H9 (cell line): Measurements from ENCODE around the gene PTPMT1. TPM values are rescaled to one million over a fixed set of nuclear protein-coding genes. Genes with fewer than 3 reads are reported as not detected.

Source experiments
- DNase-seq: peaks from one replicate; pipeline ENCODE4 v3.0.0-alpha.2; 2017
- H2AFZ ChIP-seq: one replicate; pipeline ENCODE4 v1.6.1; 2013; ENCODE audit warnings: mild to moderate bottlenecking, low read length, control low read depth, moderate library complexity
- H2AK5ac ChIP-seq: 2 replicates; pipeline ENCODE4 v1.6.1; 2013; ENCODE audit warnings: low read length, control low read depth, mixed read lengths; ENCODE audit not compliant: insufficient read length
- H2BK120ac ChIP-seq: one replicate; pipeline ENCODE4 v1.6.1; 2013; ENCODE audit warnings: low read depth, mild to moderate bottlenecking, low read length, control low read depth, inconsistent platforms; ENCODE audit not compliant: poor library complexity, severe bottlenecking
- H2BK12ac ChIP-seq: 2 replicates; pipeline ENCODE4 v1.6.1; 2013; ENCODE audit warnings: low read length, control low read depth, mixed read lengths, low read depth; ENCODE audit not compliant: insufficient read length
- H2BK15ac ChIP-seq: 2 replicates; pipeline ENCODE4 v1.6.1; 2013; ENCODE audit warnings: low read depth, low read length, control low read depth
- H2BK20ac ChIP-seq: one replicate; pipeline ENCODE4 v1.6.1; 2013; ENCODE audit warnings: low read depth, mild to moderate bottlenecking, low read length, control low read depth, inconsistent platforms; ENCODE audit not compliant: poor library complexity, severe bottlenecking
- H2BK5ac ChIP-seq: 2 replicates; pipeline ENCODE4 v1.6.1; 2013; ENCODE audit warnings: low read length, control low read depth, mixed read lengths; ENCODE audit not compliant: insufficient read length
- H3K14ac ChIP-seq: 2 replicates; pipeline ENCODE4 v1.6.1; 2013; ENCODE audit warnings: low read length, control low read depth; ENCODE audit not compliant: insufficient read depth
- H3K18ac ChIP-seq: 2 replicates; pipeline ENCODE4 v1.6.1; 2013; ENCODE audit warnings: low read depth, mild to moderate bottlenecking, mixed read lengths, low read length, control low read depth; ENCODE audit not compliant: insufficient read length
- H3K23ac ChIP-seq: 2 replicates; pipeline ENCODE4 v1.6.1; 2013; ENCODE audit warnings: low read length, control low read depth, mixed read lengths, low read depth; ENCODE audit not compliant: insufficient read length
- H3K23me2 ChIP-seq: 2 replicates; pipeline ENCODE4 v1.6.1; 2013; ENCODE audit warnings: low read depth, mild to moderate bottlenecking, mixed read lengths, low read length, control low read depth; ENCODE audit not compliant: insufficient read length, poor library complexity, severe bottlenecking
- H3K27ac ChIP-seq: 2 replicates; pipeline ENCODE4 v1.5.1; 2013; ENCODE audit warnings: low read length, control low read depth, mixed read lengths, low read depth; ENCODE audit not compliant: insufficient read length
- H3K27me3 ChIP-seq: 2 replicates; pipeline ENCODE4 v1.6.1; 2013; ENCODE audit warnings: low read length, control low read depth, inconsistent platforms; ENCODE audit not compliant: insufficient read depth
- H3K4ac ChIP-seq: 2 replicates; pipeline ENCODE4 v1.6.1; 2013; ENCODE audit warnings: low read depth, mild to moderate bottlenecking, control low read depth, inconsistent platforms, low read length, moderate library complexity
- H3K4me1 ChIP-seq: 2 replicates; pipeline ENCODE4 v1.6.1; 2013; ENCODE audit warnings: low read length, control low read depth, inconsistent platforms; ENCODE audit not compliant: insufficient read depth
- H3K4me2 ChIP-seq: 2 replicates; pipeline ENCODE4 v1.6.1; 2013; ENCODE audit warnings: low read length, control low read depth, mixed read lengths; ENCODE audit not compliant: insufficient read length, insufficient read depth
- H3K56ac ChIP-seq: 2 replicates; pipeline ENCODE4 v1.6.1; 2013; ENCODE audit warnings: low read depth, mild to moderate bottlenecking, mixed read lengths, low read length, control low read depth; ENCODE audit not compliant: insufficient read length
- H3K79me1 ChIP-seq: 2 replicates; pipeline ENCODE4 v1.6.1; 2013; ENCODE audit warnings: low read depth, mild to moderate bottlenecking, moderate library complexity, low read length, control low read depth, inconsistent platforms; ENCODE audit not compliant: insufficient read depth, poor library complexity, severe bottlenecking
- H3K79me2 ChIP-seq: 2 replicates; pipeline ENCODE4 v1.6.1; 2013; ENCODE audit warnings: low read length, control low read depth, inconsistent platforms; ENCODE audit not compliant: insufficient read depth
- H3K9ac ChIP-seq: 2 replicates; pipeline ENCODE4 v1.6.1; 2013; ENCODE audit warnings: low read length, control low read depth, mixed read lengths; ENCODE audit not compliant: insufficient read length; ENCODE audit errors: extremely low read depth
- H3K9me3 ChIP-seq: one replicate; pipeline ENCODE4 v1.6.1; 2013; ENCODE audit warnings: low read depth, low read length, inconsistent platforms; ENCODE audit not compliant: control insufficient read depth
- H3T11ph ChIP-seq: one replicate; pipeline ENCODE4 v1.6.1; 2013; ENCODE audit warnings: mild to moderate bottlenecking, low read length, control low read depth, inconsistent platforms
- H4K20me1 ChIP-seq: one replicate; pipeline ENCODE4 v1.6.1; 2013; ENCODE audit not compliant: control insufficient read depth, insufficient read length, insufficient read depth
- H4K5ac ChIP-seq: 2 replicates; pipeline ENCODE4 v1.6.1; 2013; ENCODE audit warnings: low read depth, mild to moderate bottlenecking, mixed read lengths, low read length, control low read depth; ENCODE audit not compliant: insufficient read length
- H4K8ac ChIP-seq: replicated peaks from 2 replicates; pipeline ENCODE4 v1.6.1; 2013; ENCODE audit warnings: low read length, control low read depth, mixed read lengths, low read depth; ENCODE audit not compliant: insufficient read length
- H4K91ac ChIP-seq: 2 replicates; pipeline ENCODE4 v1.6.1; 2013; ENCODE audit warnings: low read depth, mild to moderate bottlenecking, moderate library complexity, mixed read lengths, low read length, control low read depth; ENCODE audit not compliant: insufficient read length
- H3K27ac Mint-ChIP-seq, 3 experiments: 2 replicates in 2 of 3; 3 replicates in 1 of 3; pipeline ENCODE4 v1.8.0; 2020 to 2021; ENCODE audit warnings: mixed read lengths in 3 of 3, mild to moderate bottlenecking in 1 of 3, moderate library complexity in 1 of 3
- H3K27me3 Mint-ChIP-seq: 2 replicates; pipeline ENCODE4 v1.8.0; 2021; ENCODE audit warnings: low read depth, mild to moderate bottlenecking, moderate library complexity, mixed read lengths
- H3K36me3 Mint-ChIP-seq, 3 experiments: 2 replicates in 2 of 3; 3 replicates in 1 of 3; pipeline ENCODE4 v1.8.0; 2020 to 2021; ENCODE audit warnings: low read depth in 3 of 3, mixed read lengths in 3 of 3; ENCODE audit not compliant: insufficient read depth in 1 of 3
- H3K4me1 Mint-ChIP-seq, 2 experiments: 2 replicates each; pipeline ENCODE4 v1.8.0; 2020; ENCODE audit warnings: mixed read lengths in 2 of 2
- H3K4me3 Mint-ChIP-seq, 2 experiments: 2 replicates in 1 of 2; 3 replicates in 1 of 2; pipeline ENCODE4 v1.8.0; 2020 to 2021; ENCODE audit warnings: mild to moderate bottlenecking in 2 of 2, mixed read lengths in 2 of 2, moderate library complexity in 1 of 2
- H3K9me3 Mint-ChIP-seq, 2 experiments: 2 replicates in 1 of 2; 3 replicates in 1 of 2; pipeline ENCODE4 v1.8.0; 2020; ENCODE audit warnings: mild to moderate bottlenecking in 2 of 2, mixed read lengths in 2 of 2, moderate library complexity in 1 of 2
- CTCF ChIP-seq: fragments of 200-600 bp; sonication (generic); conservative IDR thresholded peaks from 3 replicates; pipeline ENCODE4 v1.8.0; 2021; ENCODE audit warnings: antibody characterized with exemption, mild to moderate bottlenecking
- WGBS: extraction: QIAGEN DNeasy Blood & Tissue Kit; methylation state at CpG from one replicate; pipeline ENCODE4 v1.1.7; 2013; ENCODE audit warnings: missing lambda C conversion rate, low lambda C conversion rate, mixed read lengths; ENCODE audit not compliant: insufficient read length; ENCODE audit errors: extremely low coverage; 5-methylcytosine and 5-hydroxymethylcytosine counted together
- total RNA-seq: library from RNA; stranded (reverse); gene quantifications from 2 replicates; pipeline ENCODE4 v1.2.1, GENCODE V29; 2021

The PTPMT1 gene
- total RNA-seq, 1 experiment from 2014 or later: 72.9 TPM

- H3K27ac Mint-ChIP-seq: no peak overlapping the region
- Histone ChIP-seq H2BK12ac (no peak overlapping the region), H2BK15ac (no peak overlapping the region), H4K20me1 (no peaks in the 10 kb centered on the region), H3K9me3 (no peaks in the 10 kb centered on the region), H4K8ac (no peak overlapping the region), H3K27ac (no peak overlapping the region), H3T11ph (no peak overlapping the region), H3K79me1 (no peaks in the 10 kb centered on the region), H3K23ac (no peak overlapping the region), H3K23me2 (no peaks in the 10 kb centered on the region), H4K91ac (no peak overlapping the region), H3K4me1 (no peaks in the 10 kb centered on the region), H3K18ac (no peak overlapping the region), H3K9ac (no peak overlapping the region), H2AFZ (no peak overlapping the region), H2BK5ac (no peak overlapping the region), H3K27me3 (no peaks in the 10 kb centered on the region), H2BK120ac (no peak overlapping the region), H2BK20ac (no peak overlapping the region), H4K5ac (no peak overlapping the region), H3K4me2 (no peak overlapping the region), H3K56ac (no peak overlapping the region), H3K14ac (no peak overlapping the region), H3K79me2 (no peaks in the 10 kb centered on the region), H2AK5ac (no peak overlapping the region), H3K4ac (no peak overlapping the region)
- no peak overlapping the region for H3K4me3 Mint-ChIP-seq
- H3K36me3 Mint-ChIP-seq: peaks cover 10 to 73% (median 36%) of the 10 kb centered on the region in 3 experiments; a peak in 6 of 7 replicates
- TF ChIP-seq CTCF: no peak
- H3K4me1 Mint-ChIP-seq: no peaks in the 10 kb centered on the region
- WGBS: no CpG with 5 or more reads among the region's 2 CpGs
- DNase-seq: no peak
- H3K27me3 Mint-ChIP-seq: no peaks in the 10 kb centered on the region
- H3K9me3 Mint-ChIP-seq: no peaks in the 10 kb centered on the region
Observed at GRCh38 chr11:47620836-47621378, 55.5 kb downstream of the PTPMT1 start.

Other genes starting within 250 kb of the PTPMT1 start
- not detected in 2 replicates for gene MYBPC3, start 212.9 kb upstream of the PTPMT1 start, total RNA-seq
- gene SPI1, start 187.1 kb upstream of the PTPMT1 start, total RNA-seq: not detected in 2 replicates
- gene SLC39A13, start 157.0 kb upstream of the PTPMT1 start, total RNA-seq: 25.8 and 29.2 TPM in 2 replicates
- gene PSMC3, start 139.2 kb upstream of the PTPMT1 start, total RNA-seq: 179 TPM in 2 replicates
- 0.48 TPM in 1 of 2 replicates, not detected in the other for gene RAPSN, start 116.5 kb upstream of the PTPMT1 start, total RNA-seq
- 211 and 217 TPM in 2 replicates for gene CELF1, start 12.5 kb upstream of the PTPMT1 start, total RNA-seq
- gene KBTBD4, start 13.4 kb downstream of the PTPMT1 start, total RNA-seq: 15.2 and 15.9 TPM in 2 replicates
- 130 and 144 TPM in 2 replicates for gene NDUFS3, start 13.5 kb downstream of the PTPMT1 start, total RNA-seq
- gene FAM180B, start 21.1 kb downstream of the PTPMT1 start, total RNA-seq: 0.31 and 0.37 TPM in 2 replicates
- 5.7 and 8.7 TPM in 2 replicates for gene C1QTNF4, start 28.8 kb downstream of the PTPMT1 start, total RNA-seq
- 174 and 176 TPM in 2 replicates for gene MTCH2, start 77.0 kb downstream of the PTPMT1 start, total RNA-seq
- gene AGBL2, start 149.8 kb downstream of the PTPMT1 start, total RNA-seq: 3.0 and 4.3 TPM in 2 replicates
- gene FNBP4, start 201.7 kb downstream of the PTPMT1 start, total RNA-seq: 93.3 and 106 TPM in 2 replicates